HCT116 (cell line): Measurements from ENCODE around the gene CLSTN3. TPM values are rescaled to one million over a fixed set of nuclear protein-coding genes. Genes with fewer than 3 reads are reported as not detected.

ENCODE experiments used
- ATAC-seq: fragments of 200-7000 bp; cut with Tn5 transposase; 2 replicates; pipeline ENCODE4 v1.9.1; 2020; ENCODE audit warnings: mild to moderate bottlenecking, moderate library complexity
- BruUV-seq: library from RNA; stranded (reverse); fragments of 400-500 nt; replicated peaks from 2 replicates; lab custom pipeline; 2021; lab: Mats Ljungman, UMichigan
- CTCF ChIA-PET: fragments of 300-600 bp; sonication (Branson Sonifier 250); formaldehyde crosslinking; loops from one replicate; lab custom pipeline; 2021; ENCODE audit warnings: antibody characterized with exemption; lab: Charles Lee
- POLR2A ChIA-PET: fragments of 300-600, 350-600 bp; sonication (Branson Sonifier 250); formaldehyde crosslinking; loops from one replicate; lab custom pipeline; 2021; ENCODE audit warnings: antibody characterized with exemption; lab: Charles Lee
- RAD21 ChIA-PET, 2 experiments: fragments of 300-600 bp; sonication (Branson Sonifier 250); formaldehyde crosslinking; loops; one replicate each; lab custom pipeline; 2023; ENCODE audit warnings: low total read pairs in 2 of 2; ENCODE audit not compliant: uncharacterized antibody in 2 of 2, unreplicated experiment in 2 of 2, low non-redundant PET in 1 of 2; lab: Charles Lee
- DNase-seq: peaks from one replicate; pipeline ENCODE4 v3.0.0-alpha.2; 2010; ENCODE audit warnings: low read depth, low spot score
- H2AFZ ChIP-seq: fragments of 200-600 bp; shearing (Covaris generic), sonication (generic); 2 replicates; pipeline ENCODE4 v1.6.1; 2017; ENCODE audit warnings: low read depth, mixed run types, mixed read lengths, antibody characterized with exemption, low read length; ENCODE audit not compliant: poor library complexity, severe bottlenecking
- H3K27ac ChIP-seq: 2 replicates; pipeline ENCODE4 v1.5.1; 2012; ENCODE audit warnings: low read depth, low read length
- H3K27me3 ChIP-seq: fragments of 200-600 bp; sonication (generic); 2 replicates; pipeline ENCODE4 v1.6.1; 2016; ENCODE audit warnings: mixed run types, low read length, mixed read lengths; ENCODE audit not compliant: insufficient read depth
- H3K36me3 ChIP-seq, 2 experiments: fragments of 200-500 bp in 1 of 2; fragments of 200-600 bp in 1 of 2; sonication (Bioruptor generic) in 1 of 2; sonication (generic) in 1 of 2; 2 replicates each; pipeline versions ENCODE4 v1.5.1 to v1.6.1; 2014 to 2016; ENCODE audit warnings: low read length in 2 of 2, inconsistent platforms in 1 of 2, mixed read lengths in 1 of 2, mixed run types in 1 of 2; ENCODE audit not compliant: insufficient read depth in 2 of 2, control insufficient read depth in 1 of 2
- H3K4me1 ChIP-seq, 2 experiments: fragments of 200-600 bp in 1 of 2; sonication (generic) in 1 of 2; 2 replicates each; pipeline versions ENCODE4 v1.5.1 to v1.6.1; 2012 to 2017; ENCODE audit warnings: low read length in 2 of 2, inconsistent platforms in 1 of 2, mild to moderate bottlenecking in 1 of 2, mixed read lengths in 1 of 2, mixed run types in 1 of 2, moderate library complexity in 1 of 2; ENCODE audit not compliant: insufficient read depth in 2 of 2, control insufficient read depth in 1 of 2
- H3K4me2 ChIP-seq: fragments of 200-600 bp; sonication (generic); 2 replicates; pipeline ENCODE4 v1.6.1; 2017; ENCODE audit warnings: mixed run types, low read length, mixed read lengths
- H3K4me3 ChIP-seq, 2 experiments: fragments of 200-600 bp in 1 of 2; sonication (generic) in 1 of 2; replicated peaks in 1 of 2; 2 replicates each; pipeline ENCODE4 v1.5.1; 2011 to 2016; ENCODE audit warnings: low read length in 2 of 2, control low read depth in 1 of 2, low read depth in 1 of 2, mild to moderate bottlenecking in 1 of 2, mixed read lengths in 1 of 2, mixed run types in 1 of 2
- H3K79me2 ChIP-seq: fragments of 200-600 bp; sonication (generic); 2 replicates; pipeline ENCODE4 v1.6.1; 2017; ENCODE audit warnings: mild to moderate bottlenecking, mixed run types, low read length, moderate library complexity, mixed read lengths; ENCODE audit not compliant: insufficient read depth
- H3K9ac ChIP-seq: fragments of 200-600 bp; sonication (generic); 2 replicates; pipeline ENCODE4 v1.6.1; 2016; ENCODE audit warnings: low read length, mixed read lengths
- H3K9me2 ChIP-seq: fragments of 200-600 bp; sonication (generic), shearing (Covaris generic); 2 replicates; pipeline ENCODE4 v1.6.1; 2017; ENCODE audit warnings: mixed run types, mild to moderate bottlenecking, moderate library complexity; ENCODE audit not compliant: insufficient read depth
- H3K9me3 ChIP-seq, 2 experiments: fragments of 200-500 bp in 1 of 2; fragments of 200-600 bp in 1 of 2; sonication (Bioruptor generic) in 1 of 2; sonication (generic) in 1 of 2; 2 replicates each; pipeline ENCODE4 v1.6.1; 2014 to 2017; ENCODE audit warnings: low read length in 2 of 2, mixed read lengths in 2 of 2, inconsistent platforms in 1 of 2, low read depth in 1 of 2, mild to moderate bottlenecking in 1 of 2, mixed run types in 1 of 2, moderate library complexity in 1 of 2; ENCODE audit not compliant: control insufficient read depth in 1 of 2, insufficient read depth in 1 of 2
- H4K20me1 ChIP-seq: fragments of 200-600 bp; sonication (generic), shearing (Covaris generic); 2 replicates; pipeline ENCODE4 v1.6.1; 2017; ENCODE audit warnings: mixed run types, mild to moderate bottlenecking, moderate library complexity; ENCODE audit not compliant: insufficient read depth
- CEBPB ChIP-seq: IDR thresholded peaks from 2 replicates; pipeline ENCODE4 v1.6.1; 2012; ENCODE audit warnings: low read depth
- EGR1 ChIP-seq: IDR thresholded peaks from 2 replicates; pipeline ENCODE4 v1.6.1; 2012; ENCODE audit warnings: low read depth
- ELF1 ChIP-seq: IDR thresholded peaks from 2 replicates; pipeline ENCODE4 v1.6.1; 2012; ENCODE audit warnings: low read depth, borderline replicate concordance
- EZH2 ChIP-seq: fragments of 200-600 bp; sonication (generic); IDR thresholded peaks from 2 replicates; pipeline ENCODE4 v1.6.1; 2017; ENCODE audit warnings: antibody characterized with exemption, mixed run types
- JUND ChIP-seq: IDR thresholded peaks from 2 replicates; pipeline ENCODE4 v1.6.1; 2012
- POLR2AphosphoS5 ChIP-seq: IDR thresholded peaks from 2 replicates; pipeline ENCODE4 v1.6.1; 2011; ENCODE audit warnings: mild to moderate bottlenecking, low read depth, low read length, moderate library complexity
- RAD21 ChIP-seq: IDR thresholded peaks from 2 replicates; pipeline ENCODE4 v1.6.1; 2012; ENCODE audit warnings: low read depth, mild to moderate bottlenecking
- YY1 ChIP-seq: IDR thresholded peaks from 2 replicates; pipeline ENCODE4 v1.6.1; 2011; ENCODE audit warnings: low read length, low read depth, moderate library complexity, mild to moderate bottlenecking; ENCODE audit not compliant: insufficient replicate concordance; ENCODE audit errors: extremely low read depth
- intact Hi-C: fragments of 100-400 bp; cut with micrococcal nuclease; formaldehyde crosslinking; loops from 2 replicates; pipeline ENCODE4 v1.10.0; 2022
- total RNA-seq: library from RNA; stranded (reverse); gene quantifications from one replicate; pipeline ENCODE4 v1.2.1, GENCODE V29; 2021; ENCODE audit not compliant: unreplicated experiment
- TF ChIP-seq, protein P1 (sequence below): IDR thresholded peaks from 2 replicates; pipeline ENCODE4 v1.6.1; 2011; ENCODE audit warnings: mild to moderate bottlenecking, low read length, moderate library complexity; ENCODE audit not compliant: insufficient replicate concordance; ENCODE audit errors: extremely low read depth

CLSTN3 gene
- total RNA-seq, 1 experiment from 2014 or later: 23.0 TPM

DNA sequence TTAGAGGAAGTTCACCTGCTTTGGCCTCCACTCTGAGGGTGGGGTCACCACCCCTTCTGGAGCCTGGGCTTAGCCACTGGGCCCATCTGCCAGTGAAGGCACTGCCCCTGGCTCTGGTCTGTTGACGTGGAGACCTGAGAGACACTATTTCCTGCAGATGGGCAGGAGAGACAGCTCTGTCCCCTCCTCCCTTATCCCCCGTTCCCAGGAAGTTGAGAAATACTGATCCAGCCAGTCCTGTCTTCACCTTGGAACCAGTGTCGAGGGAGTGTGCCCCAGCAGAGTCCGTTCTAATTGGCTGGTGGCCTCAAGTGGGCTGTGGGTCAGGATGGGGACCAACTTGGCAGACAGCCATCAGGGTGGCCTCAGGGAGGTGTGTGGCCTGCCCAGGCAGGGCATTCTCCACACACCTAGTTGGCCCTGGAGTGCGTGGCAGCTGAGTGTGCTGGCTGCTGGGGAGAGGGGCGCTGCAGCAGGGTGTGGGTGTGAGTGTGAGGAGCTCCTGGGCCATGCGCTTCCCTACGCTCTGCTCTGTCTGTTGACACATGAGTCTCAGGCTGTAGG is 25.4 kb downstream of the CLSTN3 start:
- no peak for DNase-seq
- peaks cover 0 to 8% of the 10 kb centered on the region in 2 experiments; a peak in 3 of 4 replicates for H3K4me1 ChIP-seq
- peaks cover 0 to 2% of the 10 kb centered on the region in 2 experiments; a peak in 1 of 4 replicates for H3K36me3 ChIP-seq
- ATAC-seq: no peak
- H3K4me2 ChIP-seq: no peak overlapping the region
- no peaks in the 10 kb centered on the region for H3K27me3 ChIP-seq
- intact Hi-C loops: no loop called here
- no peak overlapping the region for H3K9ac ChIP-seq
- no peak for TF ChIP-seq EGR1
- TF ChIP-seq EZH2: no peak
- TF ChIP-seq, protein P1, sequence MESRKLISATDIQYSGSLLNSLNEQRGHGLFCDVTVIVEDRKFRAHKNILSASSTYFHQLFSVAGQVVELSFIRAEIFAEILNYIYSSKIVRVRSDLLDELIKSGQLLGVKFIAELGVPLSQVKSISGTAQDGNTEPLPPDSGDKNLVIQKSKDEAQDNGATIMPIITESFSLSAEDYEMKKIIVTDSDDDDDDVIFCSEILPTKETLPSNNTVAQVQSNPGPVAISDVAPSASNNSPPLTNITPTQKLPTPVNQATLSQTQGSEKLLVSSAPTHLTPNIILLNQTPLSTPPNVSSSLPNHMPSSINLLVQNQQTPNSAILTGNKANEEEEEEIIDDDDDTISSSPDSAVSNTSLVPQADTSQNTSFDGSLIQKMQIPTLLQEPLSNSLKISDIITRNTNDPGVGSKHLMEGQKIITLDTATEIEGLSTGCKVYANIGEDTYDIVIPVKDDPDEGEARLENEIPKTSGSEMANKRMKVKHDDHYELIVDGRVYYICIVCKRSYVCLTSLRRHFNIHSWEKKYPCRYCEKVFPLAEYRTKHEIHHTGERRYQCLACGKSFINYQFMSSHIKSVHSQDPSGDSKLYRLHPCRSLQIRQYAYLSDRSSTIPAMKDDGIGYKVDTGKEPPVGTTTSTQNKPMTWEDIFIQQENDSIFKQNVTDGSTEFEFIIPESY: no peak
- TF ChIP-seq YY1: no peak
- TF ChIP-seq RAD21: no peak
- no peak for TF ChIP-seq CEBPB
- no peak for TF ChIP-seq POLR2AphosphoS5
- TF ChIP-seq ELF1: no peak
- TF ChIP-seq JUND: no peak
- ChIA-PET CTCF (no interaction called here), RAD21 (no interaction called here), POLR2A (no interaction called here)
- no peaks in the 10 kb centered on the region for H4K20me1 ChIP-seq
- H2AFZ ChIP-seq: no peak overlapping the region
- no peaks in the 10 kb centered on the region for H3K9me2 ChIP-seq
- no TSS peak for BruUV-seq
- no peak overlapping the region for H3K27ac ChIP-seq
- H3K4me3 ChIP-seq: no peak overlapping the region
- H3K9me3 ChIP-seq: no peaks in the 10 kb centered on the region
- H3K79me2 ChIP-seq: no peaks in the 10 kb centered on the region
